Uterus (tissue), 2 donors: ENCODE measurements around the gene CNST.

ENCODE experiments used
- CTCF ChIP-seq, 4 experiments: fragments of 200-600 bp in 2 of 4; fragments of 450-650 bp in 2 of 4; sonication (generic) in 2 of 4; IDR thresholded peaks; one replicate each; pipeline ENCODE4 v1.5.1; 2016 to 2019; ENCODE audit warnings: antibody characterized with exemption in 4 of 4, mild to moderate bottlenecking in 2 of 4, moderate library complexity in 1 of 4
- POLR2A ChIP-seq, 2 donors: fragments of 450-650 bp; IDR thresholded peaks; one replicate each; pipeline ENCODE4 v1.6.1; 2016; ENCODE audit warnings: antibody characterized with exemption in 2 of 2, mild to moderate bottlenecking in 1 of 2, moderate library complexity in 1 of 2

GRCh38 chr1:246669659-246670058, 103.4 kb downstream of the CNST start:
- TF ChIP-seq CTCF (IDR thresholded peaks at IDR 0.05) = no peak
- TF ChIP-seq POLR2A (IDR thresholded peaks at IDR 0.05) = no peak
